H1 (cell line): ENCODE results near the gene ATP11A. TPM values are rescaled to one million over a fixed set of nuclear protein-coding genes. Genes with fewer than 3 reads are reported as not detected.

ENCODE experiments used
- EP300 ChIP-seq, 2 experiments: IDR thresholded peaks; 1 replicate in 1 of 2; 2 replicates in 1 of 2; pipeline ENCODE4 v1.6.1; 2011 to 2012; ENCODE audit warnings: low read depth in 2 of 2, low read length in 2 of 2, mild to moderate bottlenecking in 2 of 2, borderline replicate concordance in 1 of 2, inconsistent platforms in 1 of 2, moderate library complexity in 1 of 2
- polyA plus RNA-seq, 7 experiments: library from polyadenylated mRNA; depleted of rRNA in 3 of 7; stranded (reverse) in 5 of 7; unstranded in 2 of 7; fragments of >200 nt in 5 of 7; fragments of 200-250 nt in 2 of 7; gene quantifications; 1 replicate in 5 of 7; 2 replicates in 1 of 7; 4 replicates in 1 of 7; pipeline versions ENCODE4 v1.2.1 to v1.2.3, GENCODE V29; 2011 to 2013; ENCODE audit warnings: missing spikeins in 2 of 7, mixed read lengths in 2 of 7
- total RNA-seq: library from RNA; stranded (reverse); fragmentation: NEBNext Ultra II Directional; extraction: Animal tissue kit (Norgen Biotek cat#: 25700); gene quantifications from 2 replicates; pipeline ENCODE4 v1.2.1, GENCODE V29; 2021

The ATP11A gene
- total and polyA plus RNA-seq, 2 of the 8 experiments (the other 6 are each of a cell fraction or from before 2014, with no cell fraction given): 28.8 to 72.9 TPM

DNA sequence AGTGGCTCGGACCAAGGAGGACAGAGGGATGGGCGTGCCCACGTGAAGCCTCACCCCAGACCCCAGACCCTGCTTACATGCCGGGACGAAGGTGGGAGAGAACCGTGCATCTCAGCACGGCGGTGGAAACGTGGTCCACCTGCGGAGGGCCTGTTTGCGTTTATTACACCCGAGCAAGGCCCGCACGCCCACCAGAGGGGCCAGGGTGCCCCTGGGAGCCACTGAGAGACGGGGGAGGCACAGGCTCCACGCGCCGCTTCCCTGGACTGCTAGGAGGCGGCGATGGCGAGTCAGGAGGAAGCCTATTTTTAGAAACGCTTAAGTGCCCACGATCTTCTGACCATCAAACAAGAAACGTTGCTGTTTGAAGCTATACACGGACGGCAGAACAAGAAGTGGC lies 80.7 kb downstream of the ATP11A start (continued):
- no peak for TF ChIP-seq EP300 (IDR thresholded peaks at IDR 0.05; ENCODE audit: borderline replicate concordance in 1 of 2, low read depth in 2 of 2, low read length in 2 of 2)
- TF ChIP-seq, all 59 proteins: peak for 0
